EL (cell line): ENCODE data around the gene POU4F2.
"Not testable (repeated sequence)": the region's sequence is repeated elsewhere in the genome, so short reads cannot be mapped to it uniquely, and the experiment has no call there.

Experiments
- DNase-seq: peaks from one replicate; pipeline ENCODE4 v3.0.0-alpha.2; 2016

POU4F2 gene

DNA sequence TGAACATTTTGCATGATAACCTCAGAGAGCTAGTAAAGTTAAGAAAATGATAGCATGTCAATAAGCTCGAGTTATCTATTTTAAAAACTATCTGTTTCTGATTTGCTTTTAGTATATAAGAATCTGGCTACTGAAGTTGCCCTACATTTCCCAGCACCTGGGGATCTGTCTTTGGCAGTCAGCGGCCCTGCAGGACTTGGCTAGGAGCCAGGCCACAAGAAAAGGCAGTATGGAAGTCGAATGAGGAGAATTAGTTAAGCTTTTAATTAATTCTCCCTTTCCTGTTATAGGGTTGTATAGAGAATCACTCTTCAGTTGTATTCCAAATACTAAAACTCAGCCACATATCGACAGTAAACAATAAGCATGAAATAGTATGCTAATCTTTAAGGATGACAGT lies 22.7 kb downstream of the POU4F2 start:
- DNase-seq = no peak

DNA sequence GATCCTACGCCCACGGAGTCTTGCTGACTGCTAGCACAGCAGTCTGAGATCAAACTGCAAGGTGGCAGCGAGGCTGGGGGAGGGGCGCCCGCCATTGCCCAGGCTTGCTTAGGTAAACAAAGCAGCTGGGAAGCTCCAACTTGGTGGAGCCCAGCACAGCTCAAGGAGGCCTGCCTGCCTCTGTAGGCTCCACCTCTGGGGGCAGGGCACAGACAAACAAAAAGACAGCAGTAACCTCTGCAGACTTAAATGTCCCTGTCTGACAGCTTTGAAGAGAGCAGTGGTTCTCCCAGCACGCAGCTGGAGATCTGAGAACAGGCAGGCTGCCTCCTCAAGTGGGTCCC lies 25.2 kb downstream of the POU4F2 start:
- not testable (repeated sequence) for DNase-seq

DNA sequence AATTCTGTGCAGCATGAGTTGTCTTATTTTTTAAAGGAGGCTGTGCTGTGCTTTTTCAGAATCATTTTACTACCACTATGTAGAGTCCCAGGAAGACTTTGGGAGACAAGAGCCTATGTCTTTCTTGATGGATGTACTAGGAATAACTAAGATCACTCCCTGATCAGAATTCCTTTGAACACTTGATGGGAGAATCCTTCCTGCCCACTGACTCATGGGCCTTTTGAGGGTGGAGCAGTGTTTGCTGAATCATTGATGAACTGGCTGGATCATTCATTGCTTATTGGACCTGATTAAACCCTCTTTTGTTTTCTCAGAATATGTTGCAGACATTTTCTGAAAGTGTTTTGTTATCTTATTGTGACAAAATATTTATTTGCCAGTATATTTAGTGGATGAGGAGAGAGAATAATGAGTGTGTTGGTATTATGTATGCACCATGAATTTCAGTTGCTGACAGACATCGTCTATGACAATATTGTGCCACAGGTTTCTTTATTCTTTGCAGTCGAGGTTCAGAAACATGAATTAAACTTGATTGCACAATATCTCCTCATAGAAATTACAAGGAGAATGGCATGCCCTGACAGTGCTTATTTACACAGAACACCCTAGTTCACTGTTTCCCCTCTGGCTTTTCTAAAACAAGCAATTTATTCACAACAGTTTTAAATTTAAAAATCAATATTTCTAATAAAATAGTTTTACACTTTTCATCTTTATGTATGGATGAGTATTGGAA lies 36.3 kb downstream of the POU4F2 start:
- no peak for DNase-seq
